Astrocyte (in vitro differentiated cells and primary cell): ENCODE results near the gene SLC22A7.

Source experiments
- EZH2 ChIP-seq: IDR thresholded peaks from 2 replicates; pipeline ENCODE4 v1.6.1; 2012; ENCODE audit warnings: mild to moderate bottlenecking, low read length, inconsistent platforms; ENCODE audit not compliant: insufficient read depth
- TF ChIP-seq, protein P1 (sequence below): IDR thresholded peaks from 2 replicates; pipeline ENCODE4 v1.5.1; 2011; ENCODE audit warnings: low read depth, mild to moderate bottlenecking, inconsistent platforms, low read length, moderate library complexity; ENCODE audit not compliant: insufficient read depth

DNA sequence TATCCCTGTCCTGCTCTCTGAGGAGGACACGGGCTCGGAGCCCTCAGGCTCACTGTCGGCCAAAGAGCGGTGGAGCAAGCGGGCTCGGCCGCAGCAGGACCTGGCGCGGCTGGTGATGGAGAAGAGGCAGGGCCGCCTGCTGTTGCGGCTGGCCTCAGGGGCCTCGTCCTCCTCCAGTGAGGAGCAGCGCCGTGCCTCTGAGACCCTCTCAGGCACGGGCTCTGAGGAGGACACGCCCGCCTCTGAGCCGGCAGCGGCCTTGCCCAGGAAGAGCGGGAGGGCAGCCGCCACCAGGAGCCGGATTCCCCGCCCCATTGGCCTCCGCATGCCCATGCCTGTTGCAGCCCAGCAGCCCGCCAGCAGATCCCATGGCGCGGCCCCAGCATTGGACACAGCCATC lies 14.2 kb upstream of the SLC22A7 start:
- TF ChIP-seq, protein P1, sequence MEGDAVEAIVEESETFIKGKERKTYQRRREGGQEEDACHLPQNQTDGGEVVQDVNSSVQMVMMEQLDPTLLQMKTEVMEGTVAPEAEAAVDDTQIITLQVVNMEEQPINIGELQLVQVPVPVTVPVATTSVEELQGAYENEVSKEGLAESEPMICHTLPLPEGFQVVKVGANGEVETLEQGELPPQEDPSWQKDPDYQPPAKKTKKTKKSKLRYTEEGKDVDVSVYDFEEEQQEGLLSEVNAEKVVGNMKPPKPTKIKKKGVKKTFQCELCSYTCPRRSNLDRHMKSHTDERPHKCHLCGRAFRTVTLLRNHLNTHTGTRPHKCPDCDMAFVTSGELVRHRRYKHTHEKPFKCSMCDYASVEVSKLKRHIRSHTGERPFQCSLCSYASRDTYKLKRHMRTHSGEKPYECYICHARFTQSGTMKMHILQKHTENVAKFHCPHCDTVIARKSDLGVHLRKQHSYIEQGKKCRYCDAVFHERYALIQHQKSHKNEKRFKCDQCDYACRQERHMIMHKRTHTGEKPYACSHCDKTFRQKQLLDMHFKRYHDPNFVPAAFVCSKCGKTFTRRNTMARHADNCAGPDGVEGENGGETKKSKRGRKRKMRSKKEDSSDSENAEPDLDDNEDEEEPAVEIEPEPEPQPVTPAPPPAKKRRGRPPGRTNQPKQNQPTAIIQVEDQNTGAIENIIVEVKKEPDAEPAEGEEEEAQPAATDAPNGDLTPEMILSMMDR: no peak
- TF ChIP-seq EZH2: no peak
